Caco-2 (cell line): ENCODE results near the gene SPRY1. TPM values are rescaled to one million over a fixed set of nuclear protein-coding genes. Genes with fewer than 3 reads are reported as not detected.

Source experiments
- BruUV-seq: library from RNA; stranded (reverse); fragments of 400-500 nt; replicated peaks from 2 replicates; lab custom pipeline; 2021; lab: Mats Ljungman, UMichigan
- CTCF ChIA-PET: fragments of 300-600 bp; sonication (Branson Sonifier 250); formaldehyde crosslinking; loops from one replicate; lab custom pipeline; 2022; ENCODE audit warnings: antibody characterized with exemption; lab: Charles Lee
- POLR2A ChIA-PET: fragments of 300-600 bp; sonication (Branson Sonifier 250); formaldehyde crosslinking; loops from one replicate; lab custom pipeline; 2022; ENCODE audit warnings: antibody characterized with exemption; lab: Charles Lee
- DNase-seq, 2 experiments: peaks; one replicate each; pipeline versions ENCODE4 v3.0.0 to v3.0.0-alpha.2; 2020 to 2022
- H3K27me3 ChIP-seq: replicated peaks from 2 replicates; pipeline ENCODE4 v1.6.0; 2011; ENCODE audit warnings: low read length; ENCODE audit not compliant: control insufficient read depth, insufficient read depth
- H3K36me3 ChIP-seq: 2 replicates; pipeline ENCODE4 v1.5.1; 2011; ENCODE audit warnings: low read length; ENCODE audit not compliant: control insufficient read depth, insufficient read depth
- H3K4me1 ChIP-seq: fragments of 250-450 bp; sonication (Bioruptor Pico); 2 replicates; pipeline ENCODE4 v1.5.1; 2020; ENCODE audit warnings: mild to moderate bottlenecking
- H3K4me3 ChIP-seq: 2 replicates; pipeline ENCODE4 v1.5.1; 2011; ENCODE audit warnings: low read depth, mild to moderate bottlenecking, control low read depth, low read length
- H3K9me3 ChIP-seq: fragments of 250-450 bp; sonication (Bioruptor Pico); 2 replicates; pipeline ENCODE4 v1.5.1; 2020; ENCODE audit warnings: mild to moderate bottlenecking, moderate library complexity
- H3K27ac Mint-ChIP-seq: one replicate; pipeline ENCODE4 v1.8.0; 2022; ENCODE audit warnings: mixed read lengths; ENCODE audit not compliant: unreplicated experiment
- H3K27me3 Mint-ChIP-seq: one replicate; pipeline ENCODE4 v1.8.0; 2022; ENCODE audit warnings: mixed read lengths; ENCODE audit not compliant: insufficient read depth, unreplicated experiment
- H3K36me3 Mint-ChIP-seq: one replicate; pipeline ENCODE4 v1.8.0; 2022; ENCODE audit warnings: mild to moderate bottlenecking, mixed read lengths; ENCODE audit not compliant: insufficient read depth, unreplicated experiment
- H3K4me1 Mint-ChIP-seq: one replicate; pipeline ENCODE4 v1.8.0; 2022; ENCODE audit warnings: low read depth, mixed read lengths; ENCODE audit not compliant: unreplicated experiment
- H3K4me3 Mint-ChIP-seq: one replicate; pipeline ENCODE4 v1.8.0; 2022; ENCODE audit warnings: mild to moderate bottlenecking, moderate library complexity, mixed read lengths; ENCODE audit not compliant: unreplicated experiment
- H3K9me3 Mint-ChIP-seq: one replicate; pipeline ENCODE4 v1.8.0; 2022; ENCODE audit warnings: mixed read lengths; ENCODE audit not compliant: unreplicated experiment
- CTCF ChIP-seq, 2 experiments: fragments of 200-600 bp in 1 of 2; IDR thresholded peaks; 1 replicate in 1 of 2; 2 replicates in 1 of 2; pipeline versions ENCODE4 v1.5.1 to v1.8.0; 2011 to 2022; ENCODE audit warnings: antibody characterized with exemption in 1 of 2, control low read depth in 1 of 2, inconsistent platforms in 1 of 2, low read depth in 1 of 2, low read length in 1 of 2, mild to moderate bottlenecking in 1 of 2, moderate library complexity in 1 of 2; ENCODE audit not compliant: insufficient read depth in 1 of 2, severe bottlenecking in 1 of 2, unreplicated experiment in 1 of 2
- intact Hi-C: fragments of 100-400 bp; cut with micrococcal nuclease; formaldehyde crosslinking; loops from one replicate; pipeline ENCODE4 v1.10.0; 2022; ENCODE audit not compliant: unreplicated experiment
- total RNA-seq: library from RNA; stranded (reverse); gene quantifications from 2 replicates; pipeline ENCODE4 v1.2.3, GENCODE V29; 2022

Gene SPRY1
- total RNA-seq, 1 experiment from 2014 or later, result 23.2 TPM

GRCh38 chr4:123399627-123400358 lies 3.2 kb downstream of the SPRY1 start:
- no peak for DNase-seq
- H3K36me3 ChIP-seq, result peaks cover 6% of the 10 kb centered on the region
- peaks cover 50% of the 10 kb centered on the region for H3K36me3 Mint-ChIP-seq
- BruUV-seq, result TSS peak; percentile 30
- no peak for TF ChIP-seq CTCF (IDR thresholded peaks at IDR 0.05; ENCODE audit: insufficient read depth in 1 of 2, low read depth in 1 of 2, low read length in 1 of 2, severe bottlenecking in 1 of 2, unreplicated experiment in 1 of 2)
- no peaks in the 10 kb centered on the region for H3K9me3 ChIP-seq
- peaks cover 13% of the 10 kb centered on the region for H3K4me1 Mint-ChIP-seq
- peak overlapping the region; percentile 94 for H3K4me3 Mint-ChIP-seq
- H3K4me3 ChIP-seq, result peak overlapping the region; percentile 86
- H3K4me1 ChIP-seq, result peaks cover 6% of the 10 kb centered on the region; the same call in 1 of the 2 replicates
- H3K27me3 ChIP-seq, result no peaks in the 10 kb centered on the region
- intact Hi-C loops, result loop anchor here (1.0 to 10.0 kb wide), 9 partner anchors 19 to 355 kb away; no protein-coding TSS in a partner anchor
- no peaks in the 10 kb centered on the region for H3K27me3 Mint-ChIP-seq
- no peaks in the 10 kb centered on the region for H3K9me3 Mint-ChIP-seq
- POLR2A ChIA-PET, result interaction anchor here (0.5 to 1.3 kb wide), 4 partner anchors 44 to 155 kb away, joined by 3 to 5 read pairs (median 4); no protein-coding TSS in a partner anchor
- CTCF ChIA-PET, result interaction anchor here (0.7 to 1.0 kb wide), 3 partner anchors 12 to 87 kb away, joined by 3 to 7 read pairs (median 4); no protein-coding TSS in a partner anchor
- H3K27ac Mint-ChIP-seq, result peak overlapping the region; percentile 94

- Mint-ChIP-seq H3K27me3 (no peaks in the 10 kb centered on the region), H3K36me3 (peaks cover 47% of the 10 kb centered on the region), H3K4me3 (peak overlapping the region; percentile 44), H3K4me1 (peaks cover 13% of the 10 kb centered on the region), H3K9me3 (no peaks in the 10 kb centered on the region), H3K27ac (no peak overlapping the region)
- Histone ChIP-seq H3K4me3 (no peak overlapping the region), H3K9me3 (no peaks in the 10 kb centered on the region), H3K36me3 (peaks cover 6% of the 10 kb centered on the region), H3K27me3 (no peaks in the 10 kb centered on the region), H3K4me1 (peaks cover 6% of the 10 kb centered on the region; the same call in 1 of the 2 replicates)
- ChIA-PET POLR2A (no interaction called here), CTCF (no interaction called here)
- no peak for DNase-seq
- no peak for TF ChIP-seq CTCF (IDR thresholded peaks at IDR 0.05; ENCODE audit: insufficient read depth in 1 of 2, low read depth in 1 of 2, low read length in 1 of 2, severe bottlenecking in 1 of 2, unreplicated experiment in 1 of 2)
- intact Hi-C loops, result no loop called here
- no TSS peak for BruUV-seq
These were observed 4.9 kb downstream of the SPRY1 start for GRCh38 chr4:123401271-123402120.

- Mint-ChIP-seq H3K27me3 (no peaks in the 10 kb centered on the region), H3K4me1 (peaks cover 13% of the 10 kb centered on the region), H3K27ac (no peak overlapping the region), H3K36me3 (peaks cover 41% of the 10 kb centered on the region), H3K4me3 (no peak overlapping the region), H3K9me3 (no peaks in the 10 kb centered on the region)
- Histone ChIP-seq H3K36me3 (peaks cover 6% of the 10 kb centered on the region), H3K27me3 (no peaks in the 10 kb centered on the region), H3K4me1 (peaks cover 6% of the 10 kb centered on the region; the same call in 1 of the 2 replicates), H3K9me3 (no peaks in the 10 kb centered on the region), H3K4me3 (no peak overlapping the region)
- no peak for DNase-seq
- no peak for TF ChIP-seq CTCF (IDR thresholded peaks at IDR 0.05; ENCODE audit: insufficient read depth in 1 of 2, low read depth in 1 of 2, low read length in 1 of 2, severe bottlenecking in 1 of 2, unreplicated experiment in 1 of 2)
- POLR2A ChIA-PET, result no interaction called here
- CTCF ChIA-PET, result no interaction called here
- no TSS peak for BruUV-seq
- intact Hi-C loops, result no loop called here
These were observed 5.5 kb downstream of the SPRY1 start for GRCh38 chr4:123402121-123402465.
